Glutamatergic neuron (in vitro differentiated cells): ENCODE data around the gene TYK2. TPM values are rescaled to one million over a fixed set of nuclear protein-coding genes. Genes with fewer than 3 reads are reported as not detected.

Experiments used
- DNase-seq: peaks from one replicate; pipeline ENCODE4 v3.0.0; 2022
- H3K27ac Mint-ChIP-seq: one replicate; pipeline ENCODE4 v1.8.0; 2020; ENCODE audit warnings: mild to moderate bottlenecking, mixed read lengths, inconsistent platforms; ENCODE audit not compliant: unreplicated experiment
- H3K27me3 Mint-ChIP-seq: one replicate; pipeline ENCODE4 v1.8.0; 2020; ENCODE audit warnings: mild to moderate bottlenecking, moderate library complexity, mixed read lengths, inconsistent platforms; ENCODE audit not compliant: unreplicated experiment
- H3K36me3 Mint-ChIP-seq: one replicate; pipeline ENCODE4 v1.8.0; 2020; ENCODE audit warnings: mild to moderate bottlenecking, mixed read lengths, inconsistent platforms; ENCODE audit not compliant: unreplicated experiment
- H3K4me1 Mint-ChIP-seq: one replicate; pipeline ENCODE4 v1.8.0; 2020; ENCODE audit warnings: mild to moderate bottlenecking, low read depth, mixed read lengths, inconsistent platforms; ENCODE audit not compliant: unreplicated experiment
- H3K4me3 Mint-ChIP-seq: one replicate; pipeline ENCODE4 v1.8.0; 2020; ENCODE audit warnings: mild to moderate bottlenecking, mixed read lengths, inconsistent platforms; ENCODE audit not compliant: unreplicated experiment
- H3K9me3 Mint-ChIP-seq: one replicate; pipeline ENCODE4 v1.8.0; 2020; ENCODE audit warnings: mild to moderate bottlenecking, moderate library complexity, mixed read lengths, inconsistent platforms; ENCODE audit not compliant: unreplicated experiment
- total RNA-seq: library from RNA; stranded (reverse); fragmentation: NEBNext Ultra II Directional; extraction: Animal tissue kit (Norgen Biotek cat#: 25700); gene quantifications from one replicate; pipeline ENCODE4 v1.2.1, GENCODE V29; 2021; ENCODE audit not compliant: unreplicated experiment
- TF ChIP-seq, protein P1 (sequence below): fragments of 200-600 bp; sonication (generic); IDR thresholded peaks from one replicate; pipeline ENCODE4 v1.5.0; 2021; ENCODE audit not compliant: partially characterized antibody, unreplicated experiment

TYK2 gene
- total RNA-seq, 1 donor from 2014 or later: 90.4 TPM

DNA sequence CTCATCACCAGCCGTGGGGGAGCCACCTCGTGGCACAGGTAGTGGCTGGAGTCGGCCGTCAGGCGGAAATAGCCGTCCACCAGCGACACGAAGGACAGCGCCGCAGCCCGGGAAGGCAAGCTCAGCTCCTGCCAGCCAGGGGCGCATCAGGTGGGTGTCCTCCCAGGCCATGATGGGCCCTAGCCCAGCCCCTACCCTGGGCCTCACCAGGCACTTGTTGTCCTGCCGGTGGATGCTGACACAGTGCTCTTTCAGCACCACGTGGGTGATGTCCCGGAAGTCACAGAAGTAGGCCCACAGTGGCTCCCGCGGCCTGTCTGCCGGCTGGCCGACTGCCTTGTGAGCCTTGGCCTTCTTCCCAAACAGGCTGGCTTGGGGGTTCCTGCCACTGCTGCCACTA lies 15.7 kb downstream of the TYK2 start:
- Mint-ChIP-seq H3K27me3 (peaks cover 2% of the 10 kb centered on the region), H3K36me3 (no peaks in the 10 kb centered on the region), H3K4me3 (no peak overlapping the region), H3K9me3 (peaks cover 4% of the 10 kb centered on the region), H3K4me1 (no peaks in the 10 kb centered on the region), H3K27ac (no peak overlapping the region)
- TF ChIP-seq, protein P1, sequence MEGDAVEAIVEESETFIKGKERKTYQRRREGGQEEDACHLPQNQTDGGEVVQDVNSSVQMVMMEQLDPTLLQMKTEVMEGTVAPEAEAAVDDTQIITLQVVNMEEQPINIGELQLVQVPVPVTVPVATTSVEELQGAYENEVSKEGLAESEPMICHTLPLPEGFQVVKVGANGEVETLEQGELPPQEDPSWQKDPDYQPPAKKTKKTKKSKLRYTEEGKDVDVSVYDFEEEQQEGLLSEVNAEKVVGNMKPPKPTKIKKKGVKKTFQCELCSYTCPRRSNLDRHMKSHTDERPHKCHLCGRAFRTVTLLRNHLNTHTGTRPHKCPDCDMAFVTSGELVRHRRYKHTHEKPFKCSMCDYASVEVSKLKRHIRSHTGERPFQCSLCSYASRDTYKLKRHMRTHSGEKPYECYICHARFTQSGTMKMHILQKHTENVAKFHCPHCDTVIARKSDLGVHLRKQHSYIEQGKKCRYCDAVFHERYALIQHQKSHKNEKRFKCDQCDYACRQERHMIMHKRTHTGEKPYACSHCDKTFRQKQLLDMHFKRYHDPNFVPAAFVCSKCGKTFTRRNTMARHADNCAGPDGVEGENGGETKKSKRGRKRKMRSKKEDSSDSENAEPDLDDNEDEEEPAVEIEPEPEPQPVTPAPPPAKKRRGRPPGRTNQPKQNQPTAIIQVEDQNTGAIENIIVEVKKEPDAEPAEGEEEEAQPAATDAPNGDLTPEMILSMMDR: no peak
- DNase-seq: no peak

DNA sequence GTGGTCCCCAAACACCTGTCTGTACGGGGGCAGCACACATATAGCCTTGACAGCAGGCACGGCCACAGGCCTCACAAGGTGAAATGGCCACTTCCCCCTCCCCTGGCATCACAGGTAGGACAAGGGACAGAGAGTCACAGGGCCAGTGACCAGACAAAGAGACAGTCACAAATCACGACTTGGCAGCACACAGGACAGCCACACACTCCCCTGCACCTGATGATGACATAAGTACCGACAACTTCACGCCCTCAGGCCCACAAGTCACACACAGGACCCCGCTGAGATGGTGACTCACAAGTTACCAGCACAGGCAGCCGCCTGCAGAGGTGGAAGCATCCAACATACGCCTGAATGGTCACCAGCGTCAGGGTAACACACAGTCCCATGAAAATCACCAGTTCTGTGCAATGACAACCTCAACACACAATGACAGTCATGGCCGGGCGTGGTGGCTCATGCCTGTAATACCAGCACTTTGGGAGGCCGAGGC lies 16.5 kb downstream of the TYK2 start:
- H3K36me3 Mint-ChIP-seq: no peaks in the 10 kb centered on the region
- H3K9me3 Mint-ChIP-seq: peaks cover 4% of the 10 kb centered on the region
- H3K4me1 Mint-ChIP-seq: no peaks in the 10 kb centered on the region
- peaks cover 2% of the 10 kb centered on the region for H3K27me3 Mint-ChIP-seq
- H3K4me3 Mint-ChIP-seq: no peak overlapping the region
- DNase-seq: no peak
- no peak overlapping the region for H3K27ac Mint-ChIP-seq
- TF ChIP-seq, protein P1: no peak

DNA sequence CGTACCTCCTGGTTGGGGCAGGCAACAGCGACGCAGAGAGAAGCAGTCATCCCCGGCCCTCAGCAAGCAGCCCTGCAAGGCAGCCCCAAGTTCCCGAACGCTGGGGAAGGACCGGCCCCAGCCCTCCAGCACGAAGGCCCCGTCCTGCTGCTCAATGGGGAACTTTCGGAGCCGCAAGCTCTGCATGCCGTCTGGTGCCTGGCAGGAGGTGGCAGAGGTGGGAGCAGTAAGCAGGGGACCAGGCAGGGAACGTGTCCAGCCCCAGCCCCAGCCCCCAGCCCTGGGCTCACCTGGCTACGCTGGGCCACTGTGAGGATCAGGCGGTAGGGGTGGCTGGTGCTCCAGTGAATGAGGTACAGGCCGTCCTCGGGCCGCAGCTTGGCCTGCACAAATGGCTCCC lies 18.1 kb downstream of the TYK2 start:
- peaks cover 4% of the 10 kb centered on the region for H3K9me3 Mint-ChIP-seq
- H3K36me3 Mint-ChIP-seq: no peaks in the 10 kb centered on the region
- no peaks in the 10 kb centered on the region for H3K4me1 Mint-ChIP-seq
- no peak for DNase-seq
- H3K27ac Mint-ChIP-seq: no peak overlapping the region
- H3K4me3 Mint-ChIP-seq: no peak overlapping the region
- peaks cover 2% of the 10 kb centered on the region for H3K27me3 Mint-ChIP-seq
- TF ChIP-seq, protein P1: no peak

DNA sequence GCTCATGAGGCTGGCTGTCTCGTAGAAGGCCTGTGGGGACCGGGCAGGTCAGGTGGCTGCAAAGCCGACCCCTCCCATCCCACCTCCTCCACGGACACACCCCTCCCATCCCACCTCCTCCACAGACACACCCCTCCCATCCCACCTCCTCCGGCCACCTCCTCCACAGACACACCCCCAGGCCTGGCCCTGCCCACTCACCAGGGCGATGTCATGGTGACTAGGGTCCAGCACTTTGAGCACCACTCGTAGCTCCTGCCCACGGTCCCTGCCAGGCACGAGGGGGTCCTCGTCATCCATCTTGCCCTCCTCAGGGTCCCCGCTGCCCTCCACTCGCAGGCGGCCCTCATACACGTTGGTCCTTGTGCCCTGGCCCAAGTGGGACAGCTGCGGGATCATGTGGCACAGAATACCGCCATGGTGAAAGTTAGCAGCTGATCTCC lies 18.8 kb downstream of the TYK2 start:
- Mint-ChIP-seq H3K36me3 (no peaks in the 10 kb centered on the region), H3K4me1 (no peaks in the 10 kb centered on the region), H3K4me3 (no peak overlapping the region), H3K27ac (no peak overlapping the region), H3K27me3 (peaks cover 2% of the 10 kb centered on the region), H3K9me3 (peaks cover 4% of the 10 kb centered on the region)
- DNase-seq: no peak
- TF ChIP-seq, protein P1: no peak

DNA sequence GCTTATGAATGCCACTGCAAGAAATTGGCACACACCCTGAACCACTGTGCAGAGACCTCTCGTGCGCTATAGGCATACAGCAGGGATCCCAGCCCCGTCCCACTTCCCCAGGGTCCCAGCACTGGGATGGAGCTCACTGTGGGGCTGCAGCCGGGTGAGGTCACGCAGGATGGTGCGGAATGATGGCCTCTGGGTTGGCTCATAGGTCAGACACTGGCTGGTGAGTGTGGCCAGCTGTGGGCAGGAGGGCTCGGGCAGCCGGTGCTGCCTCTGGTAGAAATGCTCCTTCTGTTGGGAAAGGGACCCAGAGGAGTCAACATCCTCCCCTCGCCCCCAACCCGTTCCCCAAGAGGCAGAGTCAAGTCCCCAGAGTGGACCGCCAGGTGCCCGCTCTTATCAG lies 23.9 kb downstream of the TYK2 start:
- Mint-ChIP-seq H3K4me3 (no peak overlapping the region), H3K36me3 (no peaks in the 10 kb centered on the region), H3K27me3 (peaks cover 4% of the 10 kb centered on the region), H3K4me1 (peaks cover 5% of the 10 kb centered on the region), H3K9me3 (peaks cover 2% of the 10 kb centered on the region), H3K27ac (no peak overlapping the region)
- DNase-seq: no peak
- TF ChIP-seq, protein P1: no peak
